ENCODE results near the gene ARID1A. TPM values are rescaled to one million over a fixed set of nuclear protein-coding genes. Genes with fewer than 3 reads are reported as not detected.

The ARID1A gene
- total and polyA plus RNA-seq, 2 of the 8 experiments (the other 6 are each of a cell fraction or from before 2014, with no cell fraction given), result 52.1 to 103 TPM

GRCh38 chr1:26664802-26665201, 31.0 kb upstream of the ARID1A start:
- no peaks in the 10 kb centered on the region; a peak in 1 of 4 replicates for H3K9me3 ChIP-seq (ENCODE audit: insufficient read depth in 2 of 2, low read depth in 1 of 2, low read length in 1 of 2)
- no peaks in the 10 kb centered on the region for H3K79me2 ChIP-seq (ENCODE audit: control insufficient read depth in 1 of 2, insufficient read depth in 2 of 2, low read length in 2 of 2)
- H4K91ac ChIP-seq (replicated peaks; ENCODE audit: insufficient read length, low read length), result no peak overlapping the region
- H3K4me1 ChIP-seq (replicated peaks in 1 of 4; ENCODE audit: control insufficient read depth in 3 of 4, insufficient read depth in 4 of 4, low read length in 3 of 4), result no peaks in the 10 kb centered on the region
- H2BK15ac ChIP-seq (ENCODE audit: low read length), result no peak overlapping the region
- TF ChIP-seq TBP (IDR thresholded peaks at IDR 0.05; ENCODE audit: low read depth, low read length), result no peak
- WGBS, 2 experiments (ENCODE audit: extremely low coverage in 1 of 2, insufficient coverage in 1 of 2, insufficient read length in 1 of 2, insufficient replicate concordance in 2 of 2, low coverage in 1 of 2, low lambda C conversion rate in 2 of 2, missing lambda C conversion rate in 1 of 2), result 68% methylated on average over 2 of the region's 2 CpGs; no CpG with 5 or more reads in 1 of the 2 experiments
- H4K5ac ChIP-seq (ENCODE audit: insufficient read length, low read depth, low read length), result no peak overlapping the region
- no peak overlapping the region for H3K56ac ChIP-seq (replicated peaks; ENCODE audit: insufficient read length, low read depth, low read length)
- no peaks in the 10 kb centered on the region for H3K23me2 ChIP-seq (ENCODE audit: low read depth, low read length)
- H3K14ac ChIP-seq (ENCODE audit: insufficient read length), result no peak overlapping the region
- no peaks in the 10 kb centered on the region for H3K27me3 ChIP-seq (replicated peaks in 1 of 4; ENCODE audit: control insufficient read depth in 3 of 4, extremely low read depth in 1 of 4, insufficient read depth in 3 of 4, low read length in 3 of 4)
- 0 out of 2 replicates have a peak overlapping the region, but pooled peaks have one; percentile 65 for H2AFZ ChIP-seq (ENCODE audit: low read length)
- H2BK120ac ChIP-seq (replicated peaks; ENCODE audit: low read depth, low read length), result no peak overlapping the region
- H3K4ac ChIP-seq (replicated peaks; ENCODE audit: insufficient read length, low read depth, low read length), result no peak overlapping the region
- H3K4me2 ChIP-seq (ENCODE audit: insufficient read depth in 1 of 2, low read depth in 2 of 2, low read length in 2 of 2), result no peak overlapping the region
- no peak overlapping the region for H2AK5ac ChIP-seq (ENCODE audit: low read depth, low read length)
- no peaks in the 10 kb centered on the region for H3K36me3 ChIP-seq (ENCODE audit: control insufficient read depth in 2 of 4, insufficient read depth in 4 of 4, low read length in 3 of 4)
- no peak overlapping the region for H3K27ac ChIP-seq (ENCODE audit: low read depth, low read length)
- ChIA-PET CTCF (ENCODE audit: partially characterized antibody) (interaction anchor here (1.0 to 3.2 kb wide), 7 partner anchors 13 to 127 kb away, joined by 3 to 21 read pairs (median 4); no protein-coding TSS in a partner anchor), POLR2A (ENCODE audit: partially characterized antibody) (interaction anchor here (0.6 kb wide), 1 partner anchor 39 kb away, joined by 3 read pairs; no protein-coding TSS in a partner anchor)
- H3K18ac ChIP-seq (ENCODE audit: extremely low read depth, low read length), result no peak overlapping the region
- no peak overlapping the region for H4K8ac ChIP-seq (ENCODE audit: extremely low read depth, insufficient read depth, low read length)
- no peak overlapping the region for H2BK5ac ChIP-seq (ENCODE audit: low read depth, low read length)
- no peak for FAIRE-seq
- no peak overlapping the region for H3K4me3 ChIP-seq (ENCODE audit: extremely low read depth in 1 of 4, insufficient read depth in 2 of 4, low read depth in 3 of 4, low read length in 4 of 4)
- H3K79me1 ChIP-seq (ENCODE audit: low read depth, low read length), result no peaks in the 10 kb centered on the region
- no peak overlapping the region for H2BK12ac ChIP-seq (ENCODE audit: low read depth, low read length)
- DNase-seq (ENCODE audit: low read depth in 1 of 2, low spot score in 2 of 2), result no peak
- no peak overlapping the region for H3K23ac ChIP-seq (ENCODE audit: insufficient read length)
- no peak overlapping the region for H2BK20ac ChIP-seq (ENCODE audit: low read length)
- no peaks in the 10 kb centered on the region for H4K20me1 ChIP-seq (replicated peaks in 1 of 2; ENCODE audit: control insufficient read depth in 1 of 2, insufficient read depth in 2 of 2, low read length in 2 of 2)
- H3K9ac ChIP-seq (replicated peaks in 1 of 4; ENCODE audit: extremely low read depth in 1 of 4, low read depth in 3 of 4, low read length in 3 of 4), result no peak overlapping the region

Data from H1 (cell line).